IMR-90 (cell line): ENCODE results near the gene DSG1. TPM values are rescaled to one million over a fixed set of nuclear protein-coding genes. Genes with fewer than 3 reads are reported as not detected.

Source experiments
- ATAC-seq: fragments of 200-7000 bp; cut with Tn5 transposase; 2 replicates; pipeline ENCODE4 v1.9.1; 2020; ENCODE audit warnings: low read depth, mild to moderate bottlenecking, moderate library complexity
- BruUV-seq: library from RNA; stranded (reverse); fragments of 400-500 nt; replicated peaks from 2 replicates; lab custom pipeline; 2021; lab: Mats Ljungman, UMichigan
- CTCF ChIA-PET: fragments of 300-600 bp; formaldehyde crosslinking; extraction: SDS; loops from one replicate; lab custom pipeline; 2021; ENCODE audit warnings: antibody characterized with exemption; lab: Yijun Ruan, JAX
- POLR2A ChIA-PET: fragments of 300-600 bp; sonication (Branson Sonifier 250); formaldehyde crosslinking; loops from one replicate; lab custom pipeline; 2022; ENCODE audit warnings: antibody characterized with exemption; ENCODE audit not compliant: unreplicated experiment; lab: Charles Lee
- DNase-seq: peaks from one replicate; pipeline ENCODE4 v3.0.0; 2013
- H2AFZ ChIP-seq: replicated peaks from 2 replicates; pipeline ENCODE3; 2013; ENCODE audit warnings: low read length, mild to moderate bottlenecking; ENCODE audit not compliant: poor library complexity
- H2AK5ac ChIP-seq: 2 replicates; pipeline ENCODE4 v1.6.1; 2013; ENCODE audit warnings: low read depth, low read length, inconsistent platforms
- H2AK9ac ChIP-seq: replicated peaks from 2 replicates; pipeline ENCODE3; 2013; ENCODE audit warnings: mild to moderate bottlenecking, low read depth, low read length, moderate library complexity; ENCODE audit not compliant: poor library complexity
- H2BK120ac ChIP-seq: 2 replicates; pipeline ENCODE4 v1.6.1; 2013; ENCODE audit warnings: low read depth, low read length, inconsistent platforms
- H2BK15ac ChIP-seq: 3 replicates; pipeline ENCODE4 v1.6.1; 2013; ENCODE audit warnings: low read depth, low read length, inconsistent platforms
- H2BK20ac ChIP-seq: 2 replicates; pipeline ENCODE4 v1.6.1; 2013; ENCODE audit warnings: low read depth, mild to moderate bottlenecking, inconsistent platforms, low read length, moderate library complexity
- H2BK5ac ChIP-seq: 2 replicates; pipeline ENCODE4 v1.6.1; 2013; ENCODE audit warnings: mild to moderate bottlenecking, low read depth, low read length, inconsistent platforms; ENCODE audit not compliant: poor library complexity, severe bottlenecking
- H3K14ac ChIP-seq: replicated peaks from 2 replicates; pipeline ENCODE4 v1.6.1; 2013; ENCODE audit warnings: low read depth, low read length, inconsistent platforms
- H3K18ac ChIP-seq: 2 replicates; pipeline ENCODE4 v1.6.1; 2013; ENCODE audit warnings: low read depth, low read length, control low read depth
- H3K23ac ChIP-seq: 2 replicates; pipeline ENCODE4 v1.6.1; 2013; ENCODE audit warnings: low read depth, low read length, inconsistent platforms
- H3K27ac ChIP-seq: 2 replicates; pipeline ENCODE4 v1.5.1; 2013; ENCODE audit warnings: mild to moderate bottlenecking, control low read depth, low read length; ENCODE audit not compliant: insufficient read depth
- H3K27me3 ChIP-seq: 2 replicates; pipeline ENCODE4 v1.6.1; 2013; ENCODE audit warnings: low read length; ENCODE audit not compliant: control insufficient read depth, insufficient read depth
- H3K36me3 ChIP-seq: 2 replicates; pipeline ENCODE4 v1.6.1; 2013; ENCODE audit warnings: low read length, mixed read lengths; ENCODE audit not compliant: control insufficient read depth, insufficient read depth
- H3K4ac ChIP-seq: 2 replicates; pipeline ENCODE4 v1.6.1; 2013; ENCODE audit warnings: low read depth, low read length, inconsistent platforms
- H3K4me1 ChIP-seq: 2 replicates; pipeline ENCODE4 v1.6.1; 2013; ENCODE audit warnings: low read length, mixed read lengths; ENCODE audit not compliant: control insufficient read depth, insufficient read depth
- H3K4me2 ChIP-seq: 2 replicates; pipeline ENCODE4 v1.6.1; 2013; ENCODE audit warnings: low read depth, mild to moderate bottlenecking, control low read depth, low read length, moderate library complexity
- H3K4me3 ChIP-seq: 2 replicates; pipeline ENCODE4 v1.5.1; 2013; ENCODE audit warnings: low read depth, mild to moderate bottlenecking, control low read depth, low read length, moderate library complexity; ENCODE audit not compliant: insufficient read depth
- H3K56ac ChIP-seq: 2 replicates; pipeline ENCODE4 v1.6.1; 2013; ENCODE audit warnings: low read length, inconsistent platforms; ENCODE audit not compliant: insufficient read depth; ENCODE audit errors: extremely low read depth
- H3K79me1 ChIP-seq, 2 experiments: 2 replicates each; pipeline ENCODE4 v1.6.1; 2013; ENCODE audit warnings: low read length in 2 of 2, inconsistent platforms in 1 of 2, low read depth in 1 of 2
- H3K9ac ChIP-seq: 2 replicates; pipeline ENCODE4 v1.6.1; 2013; ENCODE audit warnings: low read depth, low read length, control low read depth
- H3K9me1 ChIP-seq: 2 replicates; pipeline ENCODE4 v1.6.1; 2013; ENCODE audit warnings: low read length, inconsistent platforms; ENCODE audit not compliant: insufficient read depth
- H3K9me3 ChIP-seq: 2 replicates; pipeline ENCODE4 v1.6.1; 2013; ENCODE audit warnings: low read length; ENCODE audit not compliant: control insufficient read depth, insufficient read depth
- H4K20me1 ChIP-seq: 2 replicates; pipeline ENCODE4 v1.6.1; 2013; ENCODE audit warnings: low read length, inconsistent platforms; ENCODE audit not compliant: insufficient read depth
- H4K5ac ChIP-seq: 2 replicates; pipeline ENCODE4 v1.6.1; 2013; ENCODE audit warnings: mild to moderate bottlenecking, low read depth, low read length, control low read depth
- H4K8ac ChIP-seq, 2 experiments: 2 replicates each; pipeline ENCODE4 v1.6.1; 2013; ENCODE audit warnings: low read depth in 2 of 2, low read length in 2 of 2, control low read depth in 1 of 2, inconsistent platforms in 1 of 2
- H4K91ac ChIP-seq: 2 replicates; pipeline ENCODE4 v1.6.1; 2013; ENCODE audit warnings: low read depth, low read length, inconsistent platforms; ENCODE audit not compliant: insufficient read depth
- CEBPB ChIP-seq: IDR thresholded peaks from 2 replicates; pipeline ENCODE4 v1.6.1; 2012; ENCODE audit warnings: low read depth, low read length, improper control_type of control experiment
- CHD1 ChIP-seq: IDR thresholded peaks from 2 replicates; pipeline ENCODE4 v1.6.1; 2012; ENCODE audit warnings: low read depth, low read length, improper control_type of control experiment
- FOS ChIP-seq: fragments of 150-350 bp; IDR thresholded peaks from 2 replicates; pipeline ENCODE4 v1.6.1; 2016; ENCODE audit warnings: low read depth, low read length
- MAFK ChIP-seq: IDR thresholded peaks from 2 replicates; pipeline ENCODE4 v1.6.1; 2012; ENCODE audit warnings: low read depth, low read length, improper control_type of control experiment
- MAZ ChIP-seq: IDR thresholded peaks from 2 replicates; pipeline ENCODE4 v1.6.1; 2012; ENCODE audit warnings: low read depth, mild to moderate bottlenecking, low read length, improper control_type of control experiment, moderate library complexity, borderline replicate concordance
- NFE2L2 ChIP-seq: fragments of 150-350 bp; IDR thresholded peaks from 2 replicates; pipeline ENCODE4 v1.6.1; 2016; ENCODE audit warnings: low read depth, mild to moderate bottlenecking, low read length
- POLR2A ChIP-seq: IDR thresholded peaks from 2 replicates; pipeline ENCODE4 v1.6.1; 2012; ENCODE audit warnings: mild to moderate bottlenecking, low read depth, low read length
- RAD21 ChIP-seq: IDR thresholded peaks from 2 replicates; pipeline ENCODE4 v1.6.1; 2012; ENCODE audit warnings: low read length, improper control_type of control experiment
- RFX5 ChIP-seq: IDR thresholded peaks from 2 replicates; pipeline ENCODE4 v1.8.0; 2012; ENCODE audit warnings: low read depth, mild to moderate bottlenecking, low read length, moderate library complexity
- dilution Hi-C: fragments of 300-500 bp; cut with HindIII; formaldehyde crosslinking; loops from one replicate; pipeline ENCODE4 v1.14.3; 2018; ENCODE audit warnings: low sequenced_read_pairs; ENCODE audit not compliant: unreplicated experiment
- in situ Hi-C: fragments of 300-500 bp; cut with MboI; formaldehyde crosslinking; loops from 3 replicates; pipeline ENCODE4 v1.14.3; 2019; ENCODE audit warnings: low sequenced_read_pairs, inconsistent platforms, mixed read lengths
- intact Hi-C: fragments of 100-400 bp; cut with micrococcal nuclease; formaldehyde crosslinking; loops from 2 replicates; pipeline ENCODE4 v1.10.0; 2022
- polyA plus RNA-seq, 3 experiments: library from polyadenylated mRNA; depleted of rRNA; stranded (reverse); fragments of >200 nt; gene quantifications; 2 replicates each; pipeline ENCODE4 v1.2.3, GENCODE V29; 2012; ENCODE audit warnings: low replicate concordance in 1 of 3
- total RNA-seq: library from RNA; depleted of rRNA; stranded (reverse); fragments of >200 nt; gene quantifications from 2 replicates; pipeline ENCODE4 v1.2.3, GENCODE V29; 2012
- TF ChIP-seq, protein P1 (sequence below): conservative IDR thresholded peaks from 2 replicates; pipeline ENCODE4 v1.5.1; 2012; ENCODE audit warnings: mild to moderate bottlenecking, low read depth, low read length, improper control_type of control experiment
- TF ChIP-seq, protein P2 (sequence below): fragments of 150-350 bp; IDR thresholded peaks from 2 replicates; pipeline ENCODE4 v1.6.1; 2017; ENCODE audit warnings: mild to moderate bottlenecking, antibody characterized with exemption, low read length, low read depth
- TF ChIP-seq, protein P3 (sequence below): fragments of 150-350 bp; IDR thresholded peaks from 2 replicates; pipeline ENCODE4 v1.6.1; 2016; ENCODE audit warnings: low read depth, mild to moderate bottlenecking, low read length, moderate library complexity, borderline replicate concordance

Gene DSG1
- total and polyA plus RNA-seq, 2 of the 4 experiments (the other 2 are of a cell fraction): not detected

DNA sequence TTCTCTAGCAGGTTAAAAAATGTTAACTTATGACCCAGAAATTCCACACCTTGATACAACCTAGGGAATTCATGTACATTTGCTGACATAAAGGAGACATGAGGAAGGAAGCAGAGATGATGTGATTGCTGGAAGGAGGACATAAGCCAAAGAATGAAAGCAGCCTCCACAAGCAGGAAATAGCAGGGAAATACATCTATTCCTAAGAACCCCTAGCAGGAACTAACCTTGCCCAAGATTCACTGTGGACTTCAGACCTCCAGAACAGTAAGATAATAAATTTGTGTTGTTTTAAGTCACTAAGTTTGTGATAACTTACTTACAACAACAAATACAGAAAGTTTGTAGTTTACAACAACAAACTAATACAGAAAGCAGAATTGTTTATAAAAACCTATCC lies 54.0 kb downstream of the DSG1 start:
- DNase-seq: no peak
- Histone ChIP-seq H3K4ac (no peak overlapping the region), H4K20me1 (no peaks in the 10 kb centered on the region), H3K27me3 (no peaks in the 10 kb centered on the region), H3K36me3 (no peaks in the 10 kb centered on the region), H3K18ac (no peak overlapping the region), H3K14ac (no peak overlapping the region), H4K8ac (no peak overlapping the region), H3K27ac (no peak overlapping the region), H2AFZ (no peak overlapping the region), H4K5ac (no peak overlapping the region), H2AK9ac (no peak overlapping the region), H3K56ac (no peak overlapping the region), H3K4me1 (no peaks in the 10 kb centered on the region), H3K9me1 (no peaks in the 10 kb centered on the region), H3K79me1 (no peaks in the 10 kb centered on the region), H3K4me3 (no peak overlapping the region), H2BK20ac (no peak overlapping the region), H3K23ac (no peak overlapping the region), H4K91ac (no peak overlapping the region), H2BK5ac (no peak overlapping the region), H2BK15ac (no peak overlapping the region), H3K9me3 (no peaks in the 10 kb centered on the region), H3K4me2 (no peak overlapping the region), H2BK120ac (no peak overlapping the region), H2AK5ac (no peak overlapping the region), H3K9ac (no peak overlapping the region)
- in situ Hi-C loops: no loop called here
- intact Hi-C loops: no loop called here
- POLR2A ChIA-PET: no interaction called here
- no peak for TF ChIP-seq POLR2A
- no peak for TF ChIP-seq CEBPB
- TF ChIP-seq, protein P1, sequence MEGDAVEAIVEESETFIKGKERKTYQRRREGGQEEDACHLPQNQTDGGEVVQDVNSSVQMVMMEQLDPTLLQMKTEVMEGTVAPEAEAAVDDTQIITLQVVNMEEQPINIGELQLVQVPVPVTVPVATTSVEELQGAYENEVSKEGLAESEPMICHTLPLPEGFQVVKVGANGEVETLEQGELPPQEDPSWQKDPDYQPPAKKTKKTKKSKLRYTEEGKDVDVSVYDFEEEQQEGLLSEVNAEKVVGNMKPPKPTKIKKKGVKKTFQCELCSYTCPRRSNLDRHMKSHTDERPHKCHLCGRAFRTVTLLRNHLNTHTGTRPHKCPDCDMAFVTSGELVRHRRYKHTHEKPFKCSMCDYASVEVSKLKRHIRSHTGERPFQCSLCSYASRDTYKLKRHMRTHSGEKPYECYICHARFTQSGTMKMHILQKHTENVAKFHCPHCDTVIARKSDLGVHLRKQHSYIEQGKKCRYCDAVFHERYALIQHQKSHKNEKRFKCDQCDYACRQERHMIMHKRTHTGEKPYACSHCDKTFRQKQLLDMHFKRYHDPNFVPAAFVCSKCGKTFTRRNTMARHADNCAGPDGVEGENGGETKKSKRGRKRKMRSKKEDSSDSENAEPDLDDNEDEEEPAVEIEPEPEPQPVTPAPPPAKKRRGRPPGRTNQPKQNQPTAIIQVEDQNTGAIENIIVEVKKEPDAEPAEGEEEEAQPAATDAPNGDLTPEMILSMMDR: no peak
- TF ChIP-seq RAD21: no peak
- TF ChIP-seq, protein P2, sequence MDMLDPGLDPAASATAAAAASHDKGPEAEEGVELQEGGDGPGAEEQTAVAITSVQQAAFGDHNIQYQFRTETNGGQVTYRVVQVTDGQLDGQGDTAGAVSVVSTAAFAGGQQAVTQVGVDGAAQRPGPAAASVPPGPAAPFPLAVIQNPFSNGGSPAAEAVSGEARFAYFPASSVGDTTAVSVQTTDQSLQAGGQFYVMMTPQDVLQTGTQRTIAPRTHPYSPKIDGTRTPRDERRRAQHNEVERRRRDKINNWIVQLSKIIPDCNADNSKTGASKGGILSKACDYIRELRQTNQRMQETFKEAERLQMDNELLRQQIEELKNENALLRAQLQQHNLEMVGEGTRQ: no peak
- TF ChIP-seq MAFK: no peak
- TF ChIP-seq FOS: no peak
- no peak for TF ChIP-seq MAZ
- no peak for TF ChIP-seq NFE2L2
- TF ChIP-seq RFX5: no peak
- TF ChIP-seq CHD1: no peak
- TF ChIP-seq, protein P3, sequence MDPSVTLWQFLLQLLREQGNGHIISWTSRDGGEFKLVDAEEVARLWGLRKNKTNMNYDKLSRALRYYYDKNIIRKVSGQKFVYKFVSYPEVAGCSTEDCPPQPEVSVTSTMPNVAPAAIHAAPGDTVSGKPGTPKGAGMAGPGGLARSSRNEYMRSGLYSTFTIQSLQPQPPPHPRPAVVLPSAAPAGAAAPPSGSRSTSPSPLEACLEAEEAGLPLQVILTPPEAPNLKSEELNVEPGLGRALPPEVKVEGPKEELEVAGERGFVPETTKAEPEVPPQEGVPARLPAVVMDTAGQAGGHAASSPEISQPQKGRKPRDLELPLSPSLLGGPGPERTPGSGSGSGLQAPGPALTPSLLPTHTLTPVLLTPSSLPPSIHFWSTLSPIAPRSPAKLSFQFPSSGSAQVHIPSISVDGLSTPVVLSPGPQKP: no peak
- CTCF ChIA-PET: no interaction called here
- dilution Hi-C loops: no loop called here
- BruUV-seq: no TSS peak
- ATAC-seq: no peak
